ENCODE results near the gene TRAPPC4. TPM values are rescaled to one million over a fixed set of nuclear protein-coding genes. Genes with fewer than 3 reads are reported as not detected.
"Not testable (repeated sequence)": the region's sequence is repeated elsewhere in the genome, so short reads cannot be mapped to it uniquely, and the experiment has no call there.

TRAPPC4 gene
- total and polyA plus RNA-seq, 2 experiments from 2014 or later = 56.1 to 166 TPM

- peak; percentile 98 to 99 for DNase-seq (ENCODE audit: low read depth in 1 of 2, low spot score in 1 of 2)
- Histone ChIP-seq H3K9me3 (ENCODE audit: low read depth) (no peaks in the 10 kb centered on the region), H3K4me3 (peak within 1 kb of the TSS; percentile 99), H3K36me3 (peaks cover 26% of the 10 kb centered on the region), H3K4me1 (ENCODE audit: low read depth) (peaks cover 5% of the 10 kb centered on the region), H3K27ac (peak within 1 kb of the TSS; percentile 95), H3K27me3 (no peaks in the 10 kb centered on the region)
- TF ChIP-seq CTCF (IDR thresholded peaks at IDR 0.05; ENCODE audit: low read depth, low read length) = peak; percentile 40
Observed at GRCh38 chr11:119057000-119057769, 38.6 kb downstream of the TRAPPC4 start, which contains the start of gene HYOU1. TSS of gene HYOU1 (minus strand) at chr11:119057205. CDS start at chr11:119056160, 1,045 bp downstream.

- not testable (repeated sequence) for DNase-seq (ENCODE audit: low read depth in 1 of 2, low spot score in 1 of 2); H3K27ac ChIP-seq; H3K9me3 ChIP-seq (ENCODE audit: low read depth); H3K4me1 ChIP-seq (ENCODE audit: low read depth); H3K4me3 ChIP-seq; H3K27me3 ChIP-seq; H3K36me3 ChIP-seq
Observed at GRCh38 chr11:119059128-119059527, 40.6 kb downstream of the TRAPPC4 start.

- no peak for TF ChIP-seq CTCF (IDR thresholded peaks at IDR 0.05; ENCODE audit: low read depth, low read length)
- no peaks in the 10 kb centered on the region for H3K36me3 ChIP-seq
- H3K4me3 ChIP-seq = no peak overlapping the region
- H3K27ac ChIP-seq = no peak overlapping the region
- DNase-seq (ENCODE audit: low read depth in 1 of 2, low spot score in 1 of 2) = no peak
- peaks cover under 1% of the 10 kb centered on the region for H3K4me1 ChIP-seq (ENCODE audit: low read depth)
- H3K27me3 ChIP-seq = no peaks in the 10 kb centered on the region
- H3K9me3 ChIP-seq (ENCODE audit: low read depth) = no peaks in the 10 kb centered on the region
Observed at GRCh38 chr11:119061256-119061655, 42.7 kb downstream of the TRAPPC4 start.

GRCh38 chr11:119062779-119063178, 44.2 kb downstream of the TRAPPC4 start:
- no peaks in the 10 kb centered on the region for H3K36me3 ChIP-seq
- H3K27ac ChIP-seq = no peak overlapping the region
- H3K4me3 ChIP-seq = no peak overlapping the region
- peak in 1 of 2 donors; percentile 73 for DNase-seq (ENCODE audit: low read depth in 1 of 2, low spot score in 1 of 2)
- TF ChIP-seq CTCF (IDR thresholded peaks at IDR 0.05; ENCODE audit: low read depth, low read length) = no peak
- H3K4me1 ChIP-seq (ENCODE audit: low read depth) = peaks cover 3% of the 10 kb centered on the region
- H3K9me3 ChIP-seq (ENCODE audit: low read depth) = no peaks in the 10 kb centered on the region
- no peaks in the 10 kb centered on the region for H3K27me3 ChIP-seq

GRCh38 chr11:119065369-119065768, 46.8 kb downstream of the TRAPPC4 start:
- H3K27me3 ChIP-seq = no peaks in the 10 kb centered on the region
- peaks cover 4% of the 10 kb centered on the region for H3K36me3 ChIP-seq
- no peak overlapping the region for H3K27ac ChIP-seq
- DNase-seq (ENCODE audit: low read depth in 1 of 2, low spot score in 1 of 2) = peak in 1 of 2 donors; percentile 45
- H3K4me1 ChIP-seq (ENCODE audit: low read depth) = peaks cover 3% of the 10 kb centered on the region
- no peak overlapping the region for H3K4me3 ChIP-seq
- no peaks in the 10 kb centered on the region for H3K9me3 ChIP-seq (ENCODE audit: low read depth)
- TF ChIP-seq CTCF (IDR thresholded peaks at IDR 0.05; ENCODE audit: low read depth, low read length) = peak; percentile 48

Data from cardiac muscle cell (in vitro differentiated cells and primary cell).